Fibroblast of villous mesenchyme (primary cell): ENCODE results near the gene APOF. TPM values are rescaled to one million over a fixed set of nuclear protein-coding genes. Genes with fewer than 3 reads are reported as not detected.

ENCODE experiments used
- DNase-seq: peaks from one replicate; pipeline ENCODE4 v3.0.0-alpha.2; 2010; ENCODE audit warnings: low read depth
- H3K4me3 ChIP-seq: 2 replicates; pipeline ENCODE4 v1.5.1; 2011; ENCODE audit warnings: low read depth, mild to moderate bottlenecking, low read length
- small RNA-seq: library from RNA; depleted of rRNA; stranded (forward); fragments of <200 nt; gene quantifications from one replicate; pipeline ENCODE3, GENCODE V24; 2012
- total RNA-seq: library from RNA; depleted of rRNA; stranded (reverse); fragments of >200 nt; gene quantifications from 2 replicates; pipeline ENCODE4 v1.2.3, GENCODE V29; 2012
- TF ChIP-seq, protein P1 (sequence below): IDR thresholded peaks from 2 replicates; pipeline ENCODE4 v1.5.1; 2012; ENCODE audit warnings: low read depth, mild to moderate bottlenecking, low read length; ENCODE audit not compliant: insufficient read depth

Gene APOF
- total RNA-seq, 1 donor, result not detected

DNA sequence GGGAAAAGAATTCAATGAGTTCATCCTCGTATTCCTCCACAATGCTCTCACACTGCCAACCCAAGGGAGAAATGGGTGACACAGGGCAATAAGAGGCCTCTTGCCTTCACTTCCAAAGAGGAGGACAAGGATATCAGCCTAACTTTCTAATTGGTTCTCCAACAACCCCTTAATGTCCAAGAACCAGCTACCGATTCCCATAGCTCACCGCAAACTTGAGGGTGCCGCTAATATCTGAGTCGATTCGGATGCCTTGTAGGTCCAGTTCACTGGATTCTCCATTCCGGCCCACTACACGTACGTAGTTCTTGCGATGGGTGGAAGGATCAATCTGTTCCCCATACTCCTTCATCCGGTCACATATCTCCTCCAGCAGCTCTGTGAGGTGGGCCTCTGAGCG, 51.7 kb downstream of the APOF start:
- TF ChIP-seq, protein P1, sequence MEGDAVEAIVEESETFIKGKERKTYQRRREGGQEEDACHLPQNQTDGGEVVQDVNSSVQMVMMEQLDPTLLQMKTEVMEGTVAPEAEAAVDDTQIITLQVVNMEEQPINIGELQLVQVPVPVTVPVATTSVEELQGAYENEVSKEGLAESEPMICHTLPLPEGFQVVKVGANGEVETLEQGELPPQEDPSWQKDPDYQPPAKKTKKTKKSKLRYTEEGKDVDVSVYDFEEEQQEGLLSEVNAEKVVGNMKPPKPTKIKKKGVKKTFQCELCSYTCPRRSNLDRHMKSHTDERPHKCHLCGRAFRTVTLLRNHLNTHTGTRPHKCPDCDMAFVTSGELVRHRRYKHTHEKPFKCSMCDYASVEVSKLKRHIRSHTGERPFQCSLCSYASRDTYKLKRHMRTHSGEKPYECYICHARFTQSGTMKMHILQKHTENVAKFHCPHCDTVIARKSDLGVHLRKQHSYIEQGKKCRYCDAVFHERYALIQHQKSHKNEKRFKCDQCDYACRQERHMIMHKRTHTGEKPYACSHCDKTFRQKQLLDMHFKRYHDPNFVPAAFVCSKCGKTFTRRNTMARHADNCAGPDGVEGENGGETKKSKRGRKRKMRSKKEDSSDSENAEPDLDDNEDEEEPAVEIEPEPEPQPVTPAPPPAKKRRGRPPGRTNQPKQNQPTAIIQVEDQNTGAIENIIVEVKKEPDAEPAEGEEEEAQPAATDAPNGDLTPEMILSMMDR, result no peak
- DNase-seq, result no peak
- H3K4me3 ChIP-seq, result no peak overlapping the region

Small RNA genes lying within 50 kb of the gene (small RNA-seq; reads per million reads assigned to genes)
- gene RNU7-40P, result not detected

Other genes with a start within 250 kb of the APOF start
- 1,700 and 3,242 TPM in 2 replicates for gene RPL41, start 246.2 kb downstream of the APOF start, total RNA-seq
- 3.9 and 4.3 TPM in 2 replicates for gene ZC3H10, start 244.6 kb downstream of the APOF start, total RNA-seq
- gene ESYT1, start 234.6 kb downstream of the APOF start, total RNA-seq, result 300 and 327 TPM in 2 replicates
- 68.2 and 70.9 TPM in 2 replicates for gene MYL6B, start 210.3 kb downstream of the APOF start, total RNA-seq
- 2,015 and 2,412 TPM in 2 replicates for gene MYL6, start 204.5 kb downstream of the APOF start, total RNA-seq
- 44.8 and 67.8 TPM in 2 replicates for gene SMARCC2, start 173.4 kb downstream of the APOF start, total RNA-seq
- 112 and 131 TPM in 2 replicates for gene RNF41, start 140.9 kb downstream of the APOF start, total RNA-seq
- gene NABP2, start 138.5 kb downstream of the APOF start, total RNA-seq, result 23.3 and 28.0 TPM in 2 replicates
- gene SLC39A5, start 132.8 kb downstream of the APOF start, total RNA-seq, result not detected in 2 replicates
- 22.2 and 25.9 TPM in 2 replicates for gene ANKRD52, start 104.5 kb downstream of the APOF start, total RNA-seq
- gene COQ10A, start 95.9 kb downstream of the APOF start, total RNA-seq, result 9.0 and 12.5 TPM in 2 replicates
- 150 and 153 TPM in 2 replicates for gene CS, start 62.5 kb downstream of the APOF start, total RNA-seq
- gene CNPY2, start 46.9 kb downstream of the APOF start, total RNA-seq, result 94.7 and 113 TPM in 2 replicates
- gene PAN2, start 28.9 kb downstream of the APOF start, total RNA-seq, result 13.0 and 14.8 TPM in 2 replicates
- gene IL23A, start 24.0 kb downstream of the APOF start, total RNA-seq, result 0.32 TPM in 1 of 2 replicates, not detected in the other
- 232 and 296 TPM in 2 replicates for gene STAT2, start 2.8 kb downstream of the APOF start, total RNA-seq
- gene TIMELESS, start 86.6 kb upstream of the APOF start, total RNA-seq, result 7.1 and 7.8 TPM in 2 replicates
- gene MIP, start 91.8 kb upstream of the APOF start, total RNA-seq, result not detected in 2 replicates
- 2.3 and 3.0 TPM in 2 replicates for gene SPRYD4, start 105.7 kb upstream of the APOF start, total RNA-seq
- gene GLS2, start 125.3 kb upstream of the APOF start, total RNA-seq, result under 0.01 TPM in 1 of 2 replicates, not detected in the other
- gene RBMS2, start 159.0 kb upstream of the APOF start, total RNA-seq, result 21.9 and 32.8 TPM in 2 replicates